DMS114 treated with DMSO at 0.1 percent for 48 hours (cell line): Measurements from ENCODE around the gene RHOB.
"Not testable (repeated sequence)": the region's sequence is repeated elsewhere in the genome, so short reads cannot be mapped to it uniquely, and the experiment has no call there.

Experiments
- DNase-seq: peaks from one replicate; lab custom pipeline; 2025; ENCODE audit not compliant: unreplicated experiment; lab: John Stamatoyannopoulos, UW

RHOB gene

DNA sequence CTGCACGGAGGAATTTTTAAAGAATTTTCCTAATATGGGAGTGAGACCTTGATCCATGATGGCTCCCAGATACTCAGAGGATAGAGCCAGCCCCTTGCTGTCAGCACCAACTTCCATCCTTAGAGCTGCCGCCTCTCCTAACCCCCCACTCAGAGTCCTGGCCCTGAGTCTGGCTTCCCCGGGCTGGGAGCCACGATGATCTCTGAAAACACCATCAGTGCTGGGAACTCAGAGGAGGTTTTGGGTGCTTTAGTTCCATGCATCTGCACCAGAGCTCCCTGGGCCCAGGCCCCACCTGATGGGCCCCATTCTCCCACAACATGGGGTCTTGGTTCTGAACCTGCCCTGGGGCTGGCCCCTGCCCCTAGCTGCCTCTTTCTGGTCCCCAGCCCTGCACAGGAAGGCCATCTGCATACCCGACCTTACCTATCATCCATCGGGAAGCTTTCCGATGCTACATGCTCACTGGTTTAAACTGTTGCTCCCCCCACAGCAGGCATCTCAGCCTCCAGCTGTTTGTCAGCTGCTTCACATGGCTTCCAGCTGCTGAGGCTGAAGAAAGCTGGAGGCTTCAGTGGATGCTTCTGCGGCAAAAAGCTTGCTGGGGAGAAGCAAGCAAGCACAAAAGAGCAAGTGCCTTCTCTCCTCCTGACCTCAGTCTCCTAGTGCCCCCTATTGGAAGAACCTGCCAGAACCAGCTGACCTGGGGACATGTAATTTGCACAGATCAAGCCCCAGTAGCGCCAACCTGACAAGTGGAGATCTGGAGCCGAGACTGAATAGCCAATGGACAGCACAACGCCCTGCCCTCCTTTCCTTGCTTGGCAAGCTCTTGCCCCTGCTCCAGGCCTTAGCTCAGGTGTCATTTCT, 24.2 kb upstream of the RHOB start:
- DNase-seq, result no peak

DNA sequence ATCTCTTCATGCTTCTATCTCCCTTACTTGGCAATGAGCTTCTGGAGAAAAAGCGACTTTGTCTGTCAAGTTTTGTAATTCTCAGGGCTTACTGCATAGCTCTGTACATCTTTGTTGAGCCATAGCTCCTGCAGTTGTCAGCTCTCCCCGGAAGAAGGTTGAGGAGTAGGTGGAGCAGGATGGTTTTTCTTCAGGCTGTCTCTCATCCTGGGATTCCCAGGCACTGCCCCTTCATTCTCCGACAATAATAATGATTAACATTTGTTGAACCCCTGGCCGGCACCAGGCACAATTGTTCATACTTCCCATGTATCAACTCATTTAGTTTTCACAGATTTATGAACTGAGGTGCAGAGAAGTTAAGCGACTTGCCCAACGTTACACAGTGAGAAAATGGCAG, 23.5 kb upstream of the RHOB start:
- DNase-seq, result no peak

DNA sequence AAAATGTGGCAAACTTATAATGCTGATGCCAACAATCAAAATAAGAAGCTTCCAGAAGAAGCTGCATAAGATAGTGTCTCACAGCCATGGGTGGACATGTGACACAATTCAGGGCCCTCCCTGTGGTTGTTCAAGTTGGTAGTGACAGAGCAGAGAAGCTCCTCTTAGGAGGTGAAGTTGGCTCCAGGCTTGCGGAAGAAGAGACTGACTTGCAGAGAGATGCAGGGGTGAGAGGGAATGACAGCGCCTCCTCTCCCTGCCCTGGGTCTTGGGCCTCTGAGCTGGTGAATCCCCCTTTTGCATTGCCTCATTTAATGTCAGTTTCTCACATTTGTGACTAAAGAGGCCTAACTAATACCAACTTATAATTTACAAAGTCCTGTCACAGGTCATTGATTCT, 23.0 kb upstream of the RHOB start:
- no peak for DNase-seq

DNA sequence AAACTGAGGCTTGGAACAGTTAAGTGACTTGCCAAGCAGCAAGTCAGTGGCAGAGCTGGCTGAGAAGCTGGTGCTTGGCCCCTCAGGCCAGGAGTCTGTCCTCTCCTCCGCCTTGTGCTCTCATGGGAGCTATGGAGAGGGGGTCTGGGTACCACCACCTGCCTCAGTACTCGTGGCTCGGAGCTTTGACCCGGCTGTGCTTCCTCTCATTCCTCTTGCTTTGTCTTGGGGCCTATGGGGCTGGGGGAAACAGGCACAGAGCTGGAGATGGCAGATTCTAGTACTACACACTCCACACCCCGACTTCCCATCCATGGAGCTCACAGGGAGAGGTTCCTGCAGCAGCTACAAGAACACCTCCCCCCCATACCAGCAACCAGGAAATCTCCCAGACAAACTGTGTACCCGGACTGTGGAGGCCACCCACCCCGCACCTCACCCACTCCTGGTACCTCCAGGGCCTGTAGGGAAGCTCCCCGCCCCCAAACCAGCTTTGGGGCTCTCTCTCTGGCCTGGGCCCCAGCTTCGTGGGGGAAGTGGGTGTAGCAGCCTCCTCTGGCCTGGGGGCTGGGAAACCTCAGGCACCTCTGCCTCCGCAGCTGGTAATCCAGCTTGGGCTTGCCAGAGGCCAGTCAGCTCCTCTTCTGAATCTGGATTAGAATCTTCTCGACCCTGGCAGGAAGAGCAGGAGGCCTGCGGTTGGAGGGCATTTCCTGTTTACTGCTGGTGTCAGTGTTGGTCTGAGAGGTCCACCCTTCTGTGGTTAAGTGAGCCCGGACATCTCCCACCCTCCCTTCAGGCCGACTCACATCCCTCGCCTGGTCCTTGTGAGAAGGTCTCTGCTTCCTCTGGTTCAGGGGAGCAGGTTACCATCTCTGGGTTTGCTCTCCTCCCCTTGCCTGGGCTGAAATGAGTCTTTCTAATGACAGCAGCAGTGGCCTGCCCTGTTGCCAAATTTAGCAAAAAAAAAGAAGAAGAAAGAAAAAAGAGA, 22.3 kb upstream of the RHOB start:
- DNase-seq, result no peak

DNA sequence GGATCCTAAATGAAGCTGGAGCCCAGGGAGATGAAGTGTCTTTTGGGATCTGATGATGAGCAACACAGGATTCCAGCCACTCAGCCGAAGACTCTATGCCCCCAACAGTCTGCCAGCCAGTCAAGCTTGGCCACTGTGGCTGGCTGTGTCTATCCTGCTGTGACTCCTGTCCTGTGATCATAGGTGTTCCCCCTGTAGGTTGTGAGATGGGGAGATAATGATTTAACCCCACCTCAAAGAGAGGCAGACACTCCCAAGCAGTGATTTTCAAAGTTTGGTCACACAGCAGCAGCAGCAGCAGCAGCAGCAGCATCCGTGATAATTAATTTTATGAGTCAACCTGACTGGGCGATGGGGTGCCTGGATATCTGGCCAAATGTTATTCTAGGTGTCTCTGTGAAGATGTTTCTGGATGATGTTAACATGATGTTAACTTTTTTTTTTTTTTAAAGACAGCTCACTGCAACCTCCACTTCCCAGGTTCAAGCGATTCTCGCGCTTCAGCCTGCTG, 21.4 kb upstream of the RHOB start:
- no peak for DNase-seq

DNA sequence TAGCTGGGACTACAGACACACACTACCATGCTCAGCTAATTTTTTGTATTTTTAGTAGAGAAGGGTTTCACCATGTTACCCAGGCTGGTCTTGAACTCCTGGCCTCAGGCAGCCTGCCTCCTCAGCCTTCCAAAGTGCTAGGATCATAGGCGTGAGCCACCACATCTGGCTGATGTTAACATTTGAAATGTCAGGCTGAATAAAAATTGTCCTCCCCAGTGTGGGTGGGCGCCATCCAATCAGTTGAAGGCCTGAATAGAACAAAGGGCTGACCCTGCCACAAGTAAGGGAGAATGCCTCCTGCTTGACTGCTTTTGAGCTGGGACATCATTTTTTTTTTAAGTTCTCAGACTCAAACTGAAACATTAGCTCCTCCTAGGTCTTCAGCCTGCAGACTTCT, 21.0 kb upstream of the RHOB start:
- DNase-seq, result no peak

DNA sequence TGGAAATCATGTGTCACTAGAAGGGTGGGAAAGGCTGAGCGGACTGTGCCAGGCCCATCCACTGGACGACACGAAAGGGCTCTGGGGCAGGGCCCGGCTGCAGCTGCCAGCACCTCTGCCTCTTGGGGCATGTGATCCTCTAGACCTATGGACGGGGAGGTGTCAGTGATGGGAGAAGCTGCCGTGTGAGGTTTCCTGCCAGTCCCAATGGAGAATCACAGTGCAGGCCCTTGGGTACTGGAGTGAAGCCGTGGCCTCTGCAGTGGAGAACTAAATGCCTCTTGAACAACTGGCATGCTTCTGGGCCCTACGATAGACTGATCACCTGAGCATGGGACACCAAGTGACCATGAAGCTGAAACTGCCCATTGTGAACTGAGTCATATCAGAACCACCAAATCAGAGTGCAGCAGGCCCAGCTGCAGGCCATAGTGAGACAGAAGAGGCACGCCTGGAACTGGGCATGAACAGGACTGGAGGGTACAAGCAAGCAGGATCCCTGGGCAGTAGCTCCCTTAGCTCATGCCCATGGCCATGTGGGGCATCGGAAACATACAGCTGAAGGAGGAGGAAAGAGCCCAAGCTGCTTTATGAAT, 18.8 kb upstream of the RHOB start:
- no peak for DNase-seq

DNA sequence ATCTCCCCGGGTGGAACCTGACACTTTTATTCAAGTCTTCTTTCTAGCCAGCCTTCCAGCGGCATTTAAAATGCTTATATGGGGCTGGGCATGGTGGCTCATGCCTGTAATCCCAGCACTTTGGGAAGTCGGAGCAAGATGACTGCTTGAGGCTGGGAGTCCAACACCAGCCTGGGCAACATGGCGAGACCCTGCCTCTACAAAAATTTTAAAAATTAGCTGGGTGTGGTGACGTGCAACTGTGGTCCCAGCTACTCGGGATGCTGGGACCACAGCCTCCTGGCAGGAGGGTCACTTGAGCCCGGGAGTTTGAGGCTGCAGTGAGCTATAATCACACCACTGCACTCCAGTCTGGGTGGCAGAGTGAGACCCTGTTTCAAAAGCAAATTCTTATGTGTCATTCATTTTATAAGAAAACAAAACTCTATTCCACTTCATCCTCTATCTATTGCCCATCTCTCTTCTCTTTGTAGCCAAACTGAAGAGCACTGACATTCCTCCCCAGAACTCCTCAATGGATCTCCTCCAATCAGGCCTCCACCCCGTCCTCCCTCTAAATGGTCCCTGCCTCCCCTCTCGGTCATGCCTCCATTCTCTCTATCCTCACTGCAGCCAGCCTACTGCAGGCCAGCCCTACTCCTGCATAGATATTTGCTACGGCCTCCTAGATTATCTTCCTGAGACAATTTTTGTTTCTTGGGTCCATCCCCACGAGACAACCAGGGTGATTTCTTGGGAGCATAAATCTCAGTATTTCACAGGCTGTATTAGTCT, 18.0 kb upstream of the RHOB start:
- DNase-seq, result no peak

DNA sequence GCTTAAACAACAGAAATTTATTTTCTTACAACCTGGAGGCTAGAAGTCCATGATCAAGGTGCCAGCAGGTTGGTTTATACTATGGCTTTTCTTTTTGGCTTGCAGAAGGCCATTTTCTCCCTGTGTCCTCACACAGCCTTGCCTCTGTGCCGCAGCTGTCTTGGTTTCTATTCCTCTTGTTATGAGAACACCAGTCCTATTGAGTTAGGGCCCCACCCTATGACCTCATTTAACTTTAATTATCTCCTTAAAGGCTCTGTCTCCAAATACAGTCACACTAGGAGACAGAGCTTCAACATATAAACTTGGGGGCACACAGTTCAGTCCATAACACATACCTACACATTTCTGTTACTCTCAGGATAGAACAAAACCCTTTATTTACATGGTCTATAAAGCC, 17.3 kb upstream of the RHOB start:
- DNase-seq, result no peak

DNA sequence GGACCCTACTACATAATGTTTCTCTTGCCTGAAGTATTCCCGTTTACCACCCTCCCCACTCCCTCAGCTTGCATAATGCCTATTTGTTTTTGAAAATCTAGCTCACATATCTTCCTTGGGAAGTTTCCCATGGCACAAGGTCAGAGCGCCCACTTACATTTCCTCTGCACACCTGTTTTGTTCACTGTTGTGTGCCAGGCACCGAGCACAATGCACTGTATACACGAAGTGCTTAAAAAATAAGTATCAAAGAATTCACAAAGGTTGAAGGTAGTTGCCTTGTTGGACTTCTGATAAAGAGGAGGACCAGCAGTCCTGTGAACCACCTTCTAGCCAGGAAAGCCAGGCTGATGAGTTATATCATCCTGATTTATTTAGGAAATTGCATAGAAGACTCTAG, 16.8 kb upstream of the RHOB start:
- no peak for DNase-seq

DNA sequence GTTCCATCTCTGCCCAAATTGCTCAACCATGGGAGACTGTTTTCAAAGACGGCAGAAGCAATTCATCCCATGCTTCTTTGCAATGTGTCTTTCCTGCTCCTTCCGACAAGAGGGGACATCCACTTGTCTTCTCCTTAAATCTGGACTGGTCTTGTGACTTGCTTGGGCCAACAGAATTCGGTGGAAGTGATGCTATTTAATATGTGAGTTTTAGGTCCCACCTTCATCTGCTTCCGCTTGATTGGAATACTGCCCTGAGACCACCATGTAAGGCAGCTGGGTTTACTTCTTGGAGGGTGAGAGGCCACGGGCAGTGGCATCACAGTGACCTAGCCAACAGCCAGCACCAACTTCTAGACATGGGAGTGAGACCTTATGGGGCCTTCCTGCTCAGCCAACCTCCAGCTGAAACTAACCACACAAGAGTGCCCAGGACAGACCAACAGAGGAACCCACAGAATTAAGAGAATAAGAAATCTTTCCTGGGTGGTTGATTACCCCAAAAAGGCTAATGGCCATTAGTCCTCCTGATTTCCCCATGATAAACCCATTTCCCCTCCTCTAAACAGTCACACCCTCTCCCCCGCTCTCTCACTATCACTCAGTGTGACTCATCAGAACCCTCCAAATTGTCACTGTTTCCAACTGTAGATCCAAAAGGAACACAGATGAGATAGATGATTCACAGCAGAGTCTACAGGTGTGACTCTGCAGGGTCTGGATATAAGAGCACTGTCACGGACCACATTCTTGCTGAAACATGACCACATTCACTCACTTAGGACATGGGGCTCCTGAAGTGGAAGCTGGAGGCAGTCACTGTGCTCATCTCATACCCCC, 16.2 kb upstream of the RHOB start:
- DNase-seq, result no peak

DNA sequence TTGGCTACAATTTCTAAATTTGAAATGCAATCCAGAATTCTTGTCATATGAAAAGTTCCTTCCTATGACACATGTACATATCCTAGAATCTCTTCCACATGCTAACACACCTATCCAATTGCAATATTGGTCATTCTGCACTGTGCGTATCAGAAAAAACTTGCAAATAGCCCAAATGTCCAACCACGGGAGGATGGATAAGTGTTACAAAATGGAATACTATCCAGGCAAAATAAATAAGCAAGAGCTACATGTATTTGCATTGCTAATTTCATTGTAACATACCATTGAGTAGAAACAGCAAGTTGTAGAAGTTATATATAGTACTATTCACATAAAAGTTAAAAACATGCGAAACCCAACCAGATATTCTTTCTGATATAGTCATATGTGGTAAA, 15.6 kb upstream of the RHOB start:
- DNase-seq, result no peak

DNA sequence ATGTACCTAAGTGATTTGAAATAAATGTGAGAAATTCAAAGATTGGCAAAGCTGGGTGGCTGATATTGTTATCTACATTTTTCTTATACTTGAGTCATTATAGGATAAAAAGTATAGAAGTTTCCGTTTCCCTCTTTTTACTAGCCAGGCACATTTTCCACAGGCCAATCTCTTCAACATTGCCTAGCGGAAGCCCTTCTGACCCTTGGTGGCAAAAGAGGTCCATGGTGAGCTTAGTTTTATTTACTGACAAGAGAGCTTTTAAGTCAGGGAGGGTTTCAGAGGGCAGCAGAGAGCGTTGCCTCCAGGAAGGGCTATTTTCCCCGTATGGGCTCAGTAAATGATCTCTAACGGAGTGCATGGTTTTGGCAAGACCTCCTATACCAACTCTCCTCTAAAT, 15.1 kb upstream of the RHOB start:
- DNase-seq, result no peak

DNA sequence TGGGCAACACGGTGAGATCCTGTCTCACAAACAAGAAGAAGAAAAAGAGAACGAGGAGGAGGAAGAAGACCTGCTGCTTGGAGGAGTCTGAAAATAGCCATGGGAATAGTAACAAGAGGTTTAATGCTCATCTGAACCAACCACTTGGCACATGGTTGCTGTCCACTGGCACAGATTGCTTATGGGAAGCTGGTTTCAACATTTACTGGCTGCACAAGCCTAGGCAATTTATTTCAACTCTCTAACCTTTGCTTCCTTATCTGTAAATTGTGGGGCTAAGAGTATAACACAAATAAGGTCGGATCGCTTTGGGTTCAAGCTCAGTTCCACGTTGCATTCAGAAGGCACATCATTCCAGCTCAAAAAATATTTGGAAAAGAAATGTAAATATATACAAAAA, 14.2 kb upstream of the RHOB start:
- DNase-seq, result no peak

DNA sequence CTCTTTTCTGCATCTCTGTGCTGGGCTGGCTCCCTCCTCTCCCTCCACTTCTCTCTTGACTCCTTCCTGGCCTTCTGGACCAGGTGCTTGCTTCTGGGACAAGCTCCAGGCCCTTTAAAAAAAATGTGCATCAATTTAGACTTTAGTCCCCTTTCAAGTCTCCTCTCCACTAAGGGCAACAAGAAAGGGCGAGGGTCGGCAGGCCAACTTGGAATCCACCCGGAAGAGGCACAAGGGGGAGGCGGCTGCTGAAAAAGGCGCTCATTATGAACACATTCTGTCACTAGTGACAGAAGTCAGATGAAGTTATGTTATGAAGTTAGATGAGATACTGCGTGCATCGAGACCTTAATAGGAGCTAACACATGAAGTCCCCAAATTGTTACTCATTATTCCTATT, 13.6 kb upstream of the RHOB start:
- no peak for DNase-seq

DNA sequence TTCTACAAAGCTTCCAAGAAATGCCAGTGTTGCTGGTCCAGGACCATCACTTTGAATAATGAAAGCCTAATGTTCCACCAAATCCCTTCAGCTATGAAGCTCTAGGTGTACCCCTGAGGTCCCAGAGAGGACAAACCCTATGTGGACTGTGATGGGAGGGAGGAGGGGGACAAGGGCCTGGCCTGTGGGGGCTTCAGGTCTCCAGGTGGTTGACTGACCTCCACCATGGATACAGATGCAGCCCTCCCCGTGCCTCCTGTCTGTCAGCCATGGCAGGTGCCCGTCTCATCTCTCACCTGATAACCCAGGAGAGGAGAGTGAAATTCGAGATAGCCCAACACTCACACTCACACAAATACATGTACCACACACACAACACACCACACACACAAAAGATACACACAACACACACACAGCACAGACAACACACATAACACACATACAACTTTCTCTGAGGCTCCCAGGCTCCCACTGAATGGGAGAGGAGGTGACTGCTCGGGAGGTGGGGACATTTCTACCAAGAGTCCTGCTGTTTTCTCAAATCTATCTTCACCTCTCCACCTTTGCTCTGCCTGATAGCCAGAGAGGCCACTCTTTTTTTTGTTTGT, 12.8 kb upstream of the RHOB start:
- no peak for DNase-seq

DNA sequence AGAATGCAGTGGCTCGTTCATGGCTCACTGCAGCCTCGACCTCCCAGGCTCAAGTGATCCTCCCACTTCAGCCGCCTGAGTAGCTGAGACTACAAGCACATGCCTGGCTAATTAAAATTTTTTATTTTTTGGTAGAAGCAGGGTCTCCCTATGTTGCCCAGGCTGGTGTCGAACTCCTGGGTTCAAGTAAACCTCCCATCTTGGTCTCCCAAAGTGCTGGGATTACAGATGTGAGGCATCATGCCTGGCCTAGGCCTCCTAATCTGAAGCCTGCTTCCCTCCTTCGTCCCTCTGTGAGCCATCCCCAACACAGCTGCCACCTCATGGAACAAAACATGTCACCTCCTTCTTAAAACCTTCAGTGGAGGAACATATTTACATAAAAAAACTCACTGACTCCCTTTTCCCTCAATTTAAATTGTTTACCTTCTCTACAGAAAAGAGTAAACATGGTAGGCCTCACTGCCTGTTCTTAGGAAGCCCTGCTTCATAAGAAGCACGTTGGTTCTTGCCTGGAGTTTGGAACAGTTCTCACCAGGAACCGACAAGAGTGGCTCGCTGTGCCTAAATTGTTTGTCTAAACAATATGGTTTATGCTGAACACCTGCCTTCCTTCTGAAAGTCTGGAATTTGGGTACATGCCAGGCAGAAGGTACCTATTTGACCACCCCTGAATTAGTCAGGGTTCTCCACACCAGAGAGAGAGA, 12.1 kb upstream of the RHOB start:
- DNase-seq, result no peak

DNA sequence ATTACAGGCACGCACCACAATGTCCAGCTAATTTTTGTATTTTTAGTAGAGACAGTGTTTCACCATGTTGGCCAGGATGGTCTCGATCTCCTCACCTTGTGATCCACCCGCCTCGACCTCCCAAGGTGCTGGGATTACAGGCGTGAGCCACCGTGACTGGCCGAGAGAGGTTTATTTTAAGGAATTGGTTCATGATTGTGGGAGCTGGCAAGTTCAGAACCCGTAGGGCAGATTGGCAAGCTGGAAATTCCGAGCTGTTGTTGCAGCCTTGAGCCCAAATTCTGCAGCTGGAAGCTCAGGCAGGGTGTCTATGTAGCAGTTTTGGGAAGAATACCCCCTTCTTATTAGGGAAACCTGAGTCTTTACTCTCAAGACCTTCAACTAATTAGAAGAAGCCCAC, 11.4 kb upstream of the RHOB start:
- DNase-seq, result not testable (repeated sequence)
